HCT116 (cell line): ENCODE data around the gene SEMA5A. TPM values are rescaled to one million over a fixed set of nuclear protein-coding genes. Genes with fewer than 3 reads are reported as not detected.

Source experiments
- ATAC-seq: fragments of 200-7000 bp; cut with Tn5 transposase; 2 replicates; pipeline ENCODE4 v1.9.1; 2020; ENCODE audit warnings: mild to moderate bottlenecking, moderate library complexity
- BruUV-seq: library from RNA; stranded (reverse); fragments of 400-500 nt; replicated peaks from 2 replicates; lab custom pipeline; 2021; lab: Mats Ljungman, UMichigan
- CTCF ChIA-PET: fragments of 300-600 bp; sonication (Branson Sonifier 250); formaldehyde crosslinking; loops from one replicate; lab custom pipeline; 2021; ENCODE audit warnings: antibody characterized with exemption; lab: Charles Lee
- POLR2A ChIA-PET: fragments of 300-600, 350-600 bp; sonication (Branson Sonifier 250); formaldehyde crosslinking; loops from one replicate; lab custom pipeline; 2021; ENCODE audit warnings: antibody characterized with exemption; lab: Charles Lee
- RAD21 ChIA-PET, 2 experiments: fragments of 300-600 bp; sonication (Branson Sonifier 250); formaldehyde crosslinking; loops; one replicate each; lab custom pipeline; 2023; ENCODE audit warnings: low total read pairs in 2 of 2; ENCODE audit not compliant: uncharacterized antibody in 2 of 2, unreplicated experiment in 2 of 2, low non-redundant PET in 1 of 2; lab: Charles Lee
- DNase-seq: peaks from one replicate; pipeline ENCODE4 v3.0.0-alpha.2; 2010; ENCODE audit warnings: low read depth, low spot score
- H2AFZ ChIP-seq: fragments of 200-600 bp; shearing (Covaris generic), sonication (generic); 2 replicates; pipeline ENCODE4 v1.6.1; 2017; ENCODE audit warnings: low read depth, mixed run types, mixed read lengths, antibody characterized with exemption, low read length; ENCODE audit not compliant: poor library complexity, severe bottlenecking
- H3K27ac ChIP-seq: 2 replicates; pipeline ENCODE4 v1.5.1; 2012; ENCODE audit warnings: low read depth, low read length
- H3K27me3 ChIP-seq: fragments of 200-600 bp; sonication (generic); 2 replicates; pipeline ENCODE4 v1.6.1; 2016; ENCODE audit warnings: mixed run types, low read length, mixed read lengths; ENCODE audit not compliant: insufficient read depth
- H3K36me3 ChIP-seq, 2 experiments: fragments of 200-500 bp in 1 of 2; fragments of 200-600 bp in 1 of 2; sonication (Bioruptor generic) in 1 of 2; sonication (generic) in 1 of 2; 2 replicates each; pipeline versions ENCODE4 v1.5.1 to v1.6.1; 2014 to 2016; ENCODE audit warnings: low read length in 2 of 2, inconsistent platforms in 1 of 2, mixed read lengths in 1 of 2, mixed run types in 1 of 2; ENCODE audit not compliant: insufficient read depth in 2 of 2, control insufficient read depth in 1 of 2
- H3K4me1 ChIP-seq, 2 experiments: fragments of 200-600 bp in 1 of 2; sonication (generic) in 1 of 2; 2 replicates each; pipeline versions ENCODE4 v1.5.1 to v1.6.1; 2012 to 2017; ENCODE audit warnings: low read length in 2 of 2, inconsistent platforms in 1 of 2, mild to moderate bottlenecking in 1 of 2, mixed read lengths in 1 of 2, mixed run types in 1 of 2, moderate library complexity in 1 of 2; ENCODE audit not compliant: insufficient read depth in 2 of 2, control insufficient read depth in 1 of 2
- H3K4me2 ChIP-seq: fragments of 200-600 bp; sonication (generic); 2 replicates; pipeline ENCODE4 v1.6.1; 2017; ENCODE audit warnings: mixed run types, low read length, mixed read lengths
- H3K4me3 ChIP-seq, 2 experiments: fragments of 200-600 bp in 1 of 2; sonication (generic) in 1 of 2; replicated peaks in 1 of 2; 2 replicates each; pipeline ENCODE4 v1.5.1; 2011 to 2016; ENCODE audit warnings: low read length in 2 of 2, control low read depth in 1 of 2, low read depth in 1 of 2, mild to moderate bottlenecking in 1 of 2, mixed read lengths in 1 of 2, mixed run types in 1 of 2
- H3K79me2 ChIP-seq: fragments of 200-600 bp; sonication (generic); 2 replicates; pipeline ENCODE4 v1.6.1; 2017; ENCODE audit warnings: mild to moderate bottlenecking, mixed run types, low read length, moderate library complexity, mixed read lengths; ENCODE audit not compliant: insufficient read depth
- H3K9ac ChIP-seq: fragments of 200-600 bp; sonication (generic); 2 replicates; pipeline ENCODE4 v1.6.1; 2016; ENCODE audit warnings: low read length, mixed read lengths
- H3K9me2 ChIP-seq: fragments of 200-600 bp; sonication (generic), shearing (Covaris generic); 2 replicates; pipeline ENCODE4 v1.6.1; 2017; ENCODE audit warnings: mixed run types, mild to moderate bottlenecking, moderate library complexity; ENCODE audit not compliant: insufficient read depth
- H3K9me3 ChIP-seq, 2 experiments: fragments of 200-500 bp in 1 of 2; fragments of 200-600 bp in 1 of 2; sonication (Bioruptor generic) in 1 of 2; sonication (generic) in 1 of 2; 2 replicates each; pipeline ENCODE4 v1.6.1; 2014 to 2017; ENCODE audit warnings: low read length in 2 of 2, mixed read lengths in 2 of 2, inconsistent platforms in 1 of 2, low read depth in 1 of 2, mild to moderate bottlenecking in 1 of 2, mixed run types in 1 of 2, moderate library complexity in 1 of 2; ENCODE audit not compliant: control insufficient read depth in 1 of 2, insufficient read depth in 1 of 2
- H4K20me1 ChIP-seq: fragments of 200-600 bp; sonication (generic), shearing (Covaris generic); 2 replicates; pipeline ENCODE4 v1.6.1; 2017; ENCODE audit warnings: mixed run types, mild to moderate bottlenecking, moderate library complexity; ENCODE audit not compliant: insufficient read depth
- CEBPB ChIP-seq: IDR thresholded peaks from 2 replicates; pipeline ENCODE4 v1.6.1; 2012; ENCODE audit warnings: low read depth
- CTCF ChIP-seq, 3 experiments: fragments of 200-600 bp in 1 of 3; sonication (generic) in 1 of 3; IDR thresholded peaks in 2 of 3; conservative IDR thresholded peaks in 1 of 3; 2 replicates each; pipeline ENCODE4 v1.5.1; 2012 to 2017; ENCODE audit warnings: low read depth in 2 of 3, low read length in 2 of 3, antibody characterized with exemption in 1 of 3, borderline replicate concordance in 1 of 3, control low read depth in 1 of 3, mild to moderate bottlenecking in 1 of 3, mixed read lengths in 1 of 3, mixed run types in 1 of 3, moderate library complexity in 1 of 3; ENCODE audit not compliant: insufficient read depth in 1 of 3
- EZH2 ChIP-seq: fragments of 200-600 bp; sonication (generic); IDR thresholded peaks from 2 replicates; pipeline ENCODE4 v1.6.1; 2017; ENCODE audit warnings: antibody characterized with exemption, mixed run types
- EZH2phosphoT487 ChIP-seq: fragments of 200-600 bp; IDR thresholded peaks from 2 replicates; pipeline ENCODE4 v1.6.1; 2018; ENCODE audit warnings: antibody characterized with exemption, borderline replicate concordance
- FOSL1 ChIP-seq: IDR thresholded peaks from 2 replicates; pipeline ENCODE4 v1.6.1; 2012; ENCODE audit warnings: low read depth
- JUND ChIP-seq: IDR thresholded peaks from 2 replicates; pipeline ENCODE4 v1.6.1; 2012
- POLR2AphosphoS5 ChIP-seq: IDR thresholded peaks from 2 replicates; pipeline ENCODE4 v1.6.1; 2011; ENCODE audit warnings: mild to moderate bottlenecking, low read depth, low read length, moderate library complexity
- RAD21 ChIP-seq: IDR thresholded peaks from 2 replicates; pipeline ENCODE4 v1.6.1; 2012; ENCODE audit warnings: low read depth, mild to moderate bottlenecking
- SP1 ChIP-seq: IDR thresholded peaks from 2 replicates; pipeline ENCODE4 v1.6.1; 2012; ENCODE audit warnings: low read depth
- ZFX ChIP-seq: fragments of 450-650 bp; IDR thresholded peaks from 2 replicates; pipeline ENCODE4 v1.6.1; 2017
- ZNF274 ChIP-seq: fragments of 200-500 bp; sonication (Bioruptor generic); IDR thresholded peaks from 2 replicates; pipeline ENCODE4 v1.6.1; 2014; ENCODE audit warnings: mild to moderate bottlenecking, low read depth, low read length, inconsistent platforms
- intact Hi-C: fragments of 100-400 bp; cut with micrococcal nuclease; formaldehyde crosslinking; loops from 2 replicates; pipeline ENCODE4 v1.10.0; 2022
- total RNA-seq: library from RNA; stranded (reverse); gene quantifications from one replicate; pipeline ENCODE4 v1.2.1, GENCODE V29; 2021; ENCODE audit not compliant: unreplicated experiment
- TF ChIP-seq, protein P1 (sequence below): IDR thresholded peaks from 2 replicates; pipeline ENCODE4 v1.6.1; 2012; ENCODE audit warnings: low read depth

The SEMA5A gene
- total RNA-seq, 1 experiment from 2014 or later: 0.02 TPM

- Histone ChIP-seq H3K9me2 (no peaks in the 10 kb centered on the region), H2AFZ (no peak overlapping the region), H3K4me3 (no peak overlapping the region), H3K27ac (no peak overlapping the region), H3K27me3 (no peaks in the 10 kb centered on the region), H3K36me3 (no peaks in the 10 kb centered on the region), H3K4me2 (no peak overlapping the region), H3K9me3 (peaks cover 5 to 9% of the 10 kb centered on the region in 2 experiments; a peak in 2 of 4 replicates), H3K9ac (no peak overlapping the region), H3K4me1 (no peaks in the 10 kb centered on the region), H3K79me2 (no peaks in the 10 kb centered on the region), H4K20me1 (no peaks in the 10 kb centered on the region)
- POLR2A ChIA-PET: no interaction called here
- DNase-seq (no peak), ATAC-seq (no peak)
- BruUV-seq: no TSS peak
- CTCF ChIA-PET: no interaction called here
- TF ChIP-seq JUND (no peak), RAD21 (no peak), POLR2AphosphoS5 (no peak), ZNF274 (no peak), FOSL1 (no peak), EZH2phosphoT487 (no peak)
- TF ChIP-seq, protein P1, sequence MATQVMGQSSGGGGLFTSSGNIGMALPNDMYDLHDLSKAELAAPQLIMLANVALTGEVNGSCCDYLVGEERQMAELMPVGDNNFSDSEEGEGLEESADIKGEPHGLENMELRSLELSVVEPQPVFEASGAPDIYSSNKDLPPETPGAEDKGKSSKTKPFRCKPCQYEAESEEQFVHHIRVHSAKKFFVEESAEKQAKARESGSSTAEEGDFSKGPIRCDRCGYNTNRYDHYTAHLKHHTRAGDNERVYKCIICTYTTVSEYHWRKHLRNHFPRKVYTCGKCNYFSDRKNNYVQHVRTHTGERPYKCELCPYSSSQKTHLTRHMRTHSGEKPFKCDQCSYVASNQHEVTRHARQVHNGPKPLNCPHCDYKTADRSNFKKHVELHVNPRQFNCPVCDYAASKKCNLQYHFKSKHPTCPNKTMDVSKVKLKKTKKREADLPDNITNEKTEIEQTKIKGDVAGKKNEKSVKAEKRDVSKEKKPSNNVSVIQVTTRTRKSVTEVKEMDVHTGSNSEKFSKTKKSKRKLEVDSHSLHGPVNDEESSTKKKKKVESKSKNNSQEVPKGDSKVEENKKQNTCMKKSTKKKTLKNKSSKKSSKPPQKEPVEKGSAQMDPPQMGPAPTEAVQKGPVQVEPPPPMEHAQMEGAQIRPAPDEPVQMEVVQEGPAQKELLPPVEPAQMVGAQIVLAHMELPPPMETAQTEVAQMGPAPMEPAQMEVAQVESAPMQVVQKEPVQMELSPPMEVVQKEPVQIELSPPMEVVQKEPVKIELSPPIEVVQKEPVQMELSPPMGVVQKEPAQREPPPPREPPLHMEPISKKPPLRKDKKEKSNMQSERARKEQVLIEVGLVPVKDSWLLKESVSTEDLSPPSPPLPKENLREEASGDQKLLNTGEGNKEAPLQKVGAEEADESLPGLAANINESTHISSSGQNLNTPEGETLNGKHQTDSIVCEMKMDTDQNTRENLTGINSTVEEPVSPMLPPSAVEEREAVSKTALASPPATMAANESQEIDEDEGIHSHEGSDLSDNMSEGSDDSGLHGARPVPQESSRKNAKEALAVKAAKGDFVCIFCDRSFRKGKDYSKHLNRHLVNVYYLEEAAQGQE: no peak
- intact Hi-C loops: no loop called here
- RAD21 ChIA-PET: no interaction called here
These were observed 227.8 kb downstream of the SEMA5A start for GRCh38 chr5:9318031-9318430.

DNA sequence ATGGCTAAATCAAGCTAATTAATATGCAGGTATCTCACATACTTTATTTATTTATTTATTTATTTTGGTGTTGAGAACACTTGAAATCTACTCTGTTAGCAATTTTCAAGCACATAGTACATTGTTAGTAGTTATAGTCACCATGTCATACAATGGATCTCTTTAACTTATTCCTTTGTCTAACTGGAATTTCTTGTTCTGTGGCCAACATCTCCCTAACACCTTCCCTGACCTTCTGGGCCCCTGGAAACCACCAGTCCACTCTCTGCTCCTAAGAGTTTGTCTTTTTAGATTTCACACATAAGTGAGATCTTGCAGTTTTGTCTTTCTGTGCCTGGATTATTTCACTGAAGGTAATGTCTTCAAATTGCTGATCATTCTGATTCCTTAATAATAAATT is 229.1 kb downstream of the SEMA5A start:
- Histone ChIP-seq H4K20me1 (no peaks in the 10 kb centered on the region), H3K4me1 (no peaks in the 10 kb centered on the region), H3K27me3 (no peaks in the 10 kb centered on the region), H3K4me3 (no peak overlapping the region), H3K27ac (no peak overlapping the region), H3K79me2 (no peaks in the 10 kb centered on the region), H2AFZ (no peak overlapping the region), H3K9ac (no peak overlapping the region), H3K9me2 (no peaks in the 10 kb centered on the region), H3K9me3 (peaks cover 5 to 9% of the 10 kb centered on the region in 2 experiments; a peak in 2 of 4 replicates), H3K36me3 (no peaks in the 10 kb centered on the region), H3K4me2 (no peak overlapping the region)
- ChIA-PET CTCF (no interaction called here), RAD21 (no interaction called here), POLR2A (no interaction called here)
- ATAC-seq: no peak
- intact Hi-C loops: no loop called here
- BruUV-seq: no TSS peak
- DNase-seq: no peak
- no peak for TF ChIP-seq SP1
- TF ChIP-seq EZH2phosphoT487: no peak
- TF ChIP-seq EZH2: no peak
- TF ChIP-seq, protein P1: no peak
- no peak for TF ChIP-seq FOSL1
- no peak for TF ChIP-seq CTCF (IDR thresholded peaks at IDR 0.05 in 2 of 3, conservative IDR thresholded peaks at IDR 0.05 in 1 of 3; ENCODE audit: borderline replicate concordance in 1 of 3, insufficient read depth in 1 of 3, low read depth in 2 of 3, low read length in 2 of 3)
- TF ChIP-seq CEBPB: no peak
- no peak for TF ChIP-seq ZFX
